ENCODE measurements around the gene PCP4. TPM values are rescaled to one million over a fixed set of nuclear protein-coding genes. Genes with fewer than 3 reads are reported as not detected.

The PCP4 gene
- total RNA-seq, 1 donor from 2014 or later = not detected

GRCh38 chr21:39847877-39848276 is 19.4 kb upstream of the PCP4 start:
- FAIRE-seq = no peak
- no peak for TF ChIP-seq CTCF (IDR thresholded peaks at IDR 0.05; ENCODE audit: insufficient read depth, low read length, severe bottlenecking)

GRCh38 chr21:39849014-39849655 is 18.1 kb upstream of the PCP4 start:
- DNase-seq (ENCODE audit: low read depth) = no peak
- FAIRE-seq = no peak
- Histone ChIP-seq H3K4me3 (ENCODE audit: low read depth, low read length) (no peak overlapping the region), H3K27me3 (ENCODE audit: control insufficient read depth, insufficient read depth, low read length) (no peaks in the 10 kb centered on the region), H3K36me3 (ENCODE audit: control insufficient read depth, insufficient read depth, low read length) (no peaks in the 10 kb centered on the region)
- no peak for TF ChIP-seq CTCF (IDR thresholded peaks at IDR 0.05; ENCODE audit: insufficient read depth, low read length, severe bottlenecking)

More at GRCh38 chr21:39847877-39848276, 19.4 kb upstream of the PCP4 start:
- H3K36me3 ChIP-seq (ENCODE audit: control insufficient read depth, insufficient read depth, low read length) = no peaks in the 10 kb centered on the region
- H3K27me3 ChIP-seq (ENCODE audit: control insufficient read depth, insufficient read depth, low read length) = no peaks in the 10 kb centered on the region
- H3K4me3 ChIP-seq (ENCODE audit: low read depth, low read length) = no peak overlapping the region
- DNase-seq (ENCODE audit: low read depth) = no peak

GRCh38 chr21:39850333-39850732 is 16.9 kb upstream of the PCP4 start:
- TF ChIP-seq CTCF (IDR thresholded peaks at IDR 0.05; ENCODE audit: insufficient read depth, low read length, severe bottlenecking) = no peak
- Histone ChIP-seq H3K36me3 (ENCODE audit: control insufficient read depth, insufficient read depth, low read length) (no peaks in the 10 kb centered on the region), H3K27me3 (ENCODE audit: control insufficient read depth, insufficient read depth, low read length) (no peaks in the 10 kb centered on the region), H3K4me3 (ENCODE audit: low read depth, low read length) (no peak overlapping the region)
- FAIRE-seq = no peak
- DNase-seq (ENCODE audit: low read depth) = no peak

- FAIRE-seq = no peak
- no peaks in the 10 kb centered on the region for H3K36me3 ChIP-seq (ENCODE audit: control insufficient read depth, insufficient read depth, low read length)
- no peak for TF ChIP-seq CTCF (IDR thresholded peaks at IDR 0.05; ENCODE audit: insufficient read depth, low read length, severe bottlenecking)
Observed at GRCh38 chr21:39851002-39851618, 16.1 kb upstream of the PCP4 start.

GRCh38 chr21:39852021-39852721 is 15.1 kb upstream of the PCP4 start:
- DNase-seq (ENCODE audit: low read depth) (no peak), FAIRE-seq (peak; percentile 32)
- no peak for TF ChIP-seq CTCF (IDR thresholded peaks at IDR 0.05; ENCODE audit: insufficient read depth, low read length, severe bottlenecking)
- H3K27me3 ChIP-seq (ENCODE audit: control insufficient read depth, insufficient read depth, low read length) = no peaks in the 10 kb centered on the region
- H3K36me3 ChIP-seq (ENCODE audit: control insufficient read depth, insufficient read depth, low read length) = no peaks in the 10 kb centered on the region
- H3K4me3 ChIP-seq (ENCODE audit: low read depth, low read length) = no peak overlapping the region

More at GRCh38 chr21:39851002-39851618, 16.1 kb upstream of the PCP4 start:
- Histone ChIP-seq H3K4me3 (ENCODE audit: low read depth, low read length) (no peak overlapping the region), H3K27me3 (ENCODE audit: control insufficient read depth, insufficient read depth, low read length) (no peaks in the 10 kb centered on the region)
- no peak for DNase-seq (ENCODE audit: low read depth)
